A549 (cell line): Measurements from ENCODE around the gene SLC47A2. TPM values are rescaled to one million over a fixed set of nuclear protein-coding genes. Genes with fewer than 3 reads are reported as not detected.

Source experiments
- ATAC-seq, 2 experiments: fragments of 200-7000 bp in 1 of 2; fragments of >200 bp in 1 of 2; cut with Nextera tagmentation in 1 of 2; cut with Tn5 transposase in 1 of 2; 3 replicates each; pipeline versions ENCODE4 v1.8.0 to v1.9.1; 2018 to 2020; ENCODE audit warnings: mild to moderate bottlenecking in 1 of 2, moderate library complexity in 1 of 2
- CTCF ChIA-PET: fragments of 300-600 bp; sonication (Branson Sonifier 250); formaldehyde crosslinking; extraction: SDS; loops from one replicate; lab custom pipeline; 2021; ENCODE audit warnings: antibody characterized with exemption, inconsistent platforms; lab: Yijun Ruan, JAX
- POLR2A ChIA-PET: fragments of 350-600 bp; formaldehyde crosslinking; extraction: SDS; loops from one replicate; lab custom pipeline; 2021; ENCODE audit warnings: antibody characterized with exemption, inconsistent platforms; lab: Yijun Ruan, JAX
- DNase-seq, 2 experiments: peaks; one replicate each; pipeline versions ENCODE4 v3.0.0 to v3.0.0-alpha.2; 2011 to 2016; ENCODE audit warnings: low read depth in 1 of 2, low spot score in 1 of 2
- FAIRE-seq: peaks from 2 replicates; lab custom pipeline; 2011; peaks lifted over from hg19 to GRCh38; lab: Jason Lieb, UNC
- H3K27ac ChIP-seq, 2 experiments: fragments of >200 bp; sonication (Bioruptor Twin); formaldehyde crosslinking; 3 replicates each; pipeline ENCODE4 v1.5.1; 2016 to 2017
- H3K4me1 ChIP-seq: fragments of >200 bp; sonication (Bioruptor Twin); formaldehyde crosslinking; 3 replicates; pipeline ENCODE4 v1.6.1; 2016
- H3K4me2 ChIP-seq: fragments of >200 bp; sonication (Bioruptor Twin); formaldehyde crosslinking; 3 replicates; pipeline ENCODE4 v1.6.1; 2016
- H3K4me3 ChIP-seq: fragments of >200 bp; sonication (Bioruptor Twin); formaldehyde crosslinking; 3 replicates; pipeline ENCODE4 v1.5.1; 2016
- H3K9me3 ChIP-seq: fragments of >200 bp; sonication (Bioruptor Twin); formaldehyde crosslinking; 3 replicates; pipeline ENCODE4 v1.6.1; 2016
- CBX2 ChIP-seq: fragments of 200-600 bp; sonication (generic); IDR thresholded peaks from 2 replicates; pipeline ENCODE4 v1.6.1; 2016; ENCODE audit warnings: low read depth, mild to moderate bottlenecking, borderline replicate concordance
- CBX8 ChIP-seq: fragments of 200-600 bp; sonication (generic); IDR thresholded peaks from 2 replicates; pipeline ENCODE4 v1.6.1; 2016
- EHF ChIP-seq: fragments of 250-450 bp; sonication (Bioruptor Pico); IDR thresholded peaks from 2 replicates; pipeline ENCODE4 v1.5.0; 2020; ENCODE audit warnings: mild to moderate bottlenecking
- EHMT2 ChIP-seq: fragments of 200-600 bp; sonication (generic); IDR thresholded peaks from 2 replicates; pipeline ENCODE4 v1.6.1; 2016; ENCODE audit warnings: antibody characterized with exemption, low read depth, mild to moderate bottlenecking, moderate library complexity
- FOSL2 ChIP-seq, 2 experiments: fragments of 450-650 bp in 1 of 2; fragments of >200 bp in 1 of 2; sonication (Bioruptor Twin) in 1 of 2; formaldehyde crosslinking; IDR thresholded peaks; 2 replicates each; pipeline versions ENCODE4 v1.5.0 to v1.6.1; 2016 to 2020; ENCODE audit warnings: mild to moderate bottlenecking in 1 of 2, moderate library complexity in 1 of 2
- GATA3 ChIP-seq: IDR thresholded peaks from 2 replicates; pipeline ENCODE4 v1.6.1; 2012; ENCODE audit warnings: borderline replicate concordance
- HDAC2 ChIP-seq: fragments of 200-600 bp; sonication (generic); IDR thresholded peaks from 2 replicates; pipeline ENCODE4 v1.6.1; 2016
- HOXA7 ChIP-seq: fragments of 250-450 bp; sonication (Bioruptor Pico); IDR thresholded peaks from 2 replicates; pipeline ENCODE4 v1.5.0; 2020; ENCODE audit warnings: mild to moderate bottlenecking, moderate library complexity
- HOXB13 ChIP-seq: fragments of 250-450 bp; sonication (Bioruptor Pico); IDR thresholded peaks from 2 replicates; pipeline ENCODE4 v1.5.0; 2020; ENCODE audit warnings: low read depth, mild to moderate bottlenecking, moderate library complexity
- JUN ChIP-seq, 2 experiments: fragments of >200 bp; sonication (Bioruptor Twin); formaldehyde crosslinking; IDR thresholded peaks; 2 replicates in 1 of 2; 3 replicates in 1 of 2; pipeline ENCODE4 v1.6.1; 2016 to 2017
- JUNB ChIP-seq: fragments of >200 bp; sonication (Bioruptor Twin); formaldehyde crosslinking; IDR thresholded peaks from 2 replicates; pipeline ENCODE4 v1.6.1; 2016
- MAZ ChIP-seq: fragments of 150-350 bp; IDR thresholded peaks from 2 replicates; pipeline ENCODE4 v1.6.1; 2014; ENCODE audit warnings: antibody characterized with exemption, low read depth, low read length, borderline replicate concordance
- MYC ChIP-seq: IDR thresholded peaks from 2 replicates; pipeline ENCODE4 v1.6.1; 2012; ENCODE audit warnings: mild to moderate bottlenecking, inconsistent platforms, low read length, improper control_type of control experiment, borderline replicate concordance
- NPAS2 ChIP-seq: fragments of 250-450 bp; sonication (Bioruptor Pico); IDR thresholded peaks from 2 replicates; pipeline ENCODE4 v1.8.0; 2022; ENCODE audit warnings: mild to moderate bottlenecking, moderate library complexity, borderline replicate concordance
- PBX3 ChIP-seq: IDR thresholded peaks from 2 replicates; pipeline ENCODE4 v1.6.1; 2012
- POLR2A ChIP-seq: IDR thresholded peaks from 2 replicates; pipeline ENCODE4 v1.6.1; 2012; ENCODE audit warnings: mild to moderate bottlenecking, low read length
- RCOR1 ChIP-seq: fragments of 150-350 bp; IDR thresholded peaks from 2 replicates; pipeline ENCODE4 v1.6.1; 2014; ENCODE audit warnings: antibody characterized with exemption, low read length, low read depth
- REST ChIP-seq: fragments of 200-600 bp; sonication (generic); IDR thresholded peaks from 2 replicates; pipeline ENCODE4 v1.6.1; 2016; ENCODE audit warnings: antibody characterized with exemption, mild to moderate bottlenecking, moderate library complexity
- TP53 ChIP-seq: fragments of 250-450 bp; sonication (Bioruptor Pico); IDR thresholded peaks from 2 replicates; pipeline ENCODE4 v1.5.0; 2021; ENCODE audit warnings: mild to moderate bottlenecking, moderate library complexity
- ZSCAN20 ChIP-seq: fragments of 250-450 bp; sonication (Bioruptor Pico); IDR thresholded peaks from 2 replicates; pipeline ENCODE4 v1.8.0; 2022; ENCODE audit warnings: mild to moderate bottlenecking, moderate library complexity
- WGBS: methylation state at CpG from one replicate; pipeline ENCODE4 v1.1.6; 2017; ENCODE audit errors: missing lambda C conversion rate; 5-methylcytosine and 5-hydroxymethylcytosine counted together
- polyA plus RNA-seq, 4 experiments: library from polyadenylated mRNA; depleted of rRNA in 3 of 4; stranded (reverse); fragments of >200 nt; fragmentation: RNase III in 1 of 4; extraction: RNeasy Plus Mini Kit Qiagen cat#74134 plus additional on column Dnase treatment in 1 of 4; gene quantifications; 2 replicates in 3 of 4; 3 replicates in 1 of 4; pipeline ENCODE4 v1.2.3, GENCODE V29; 2011 to 2017

The SLC47A2 gene
- polyA plus RNA-seq, 2 of the 4 experiments (the other 2 are of a cell fraction): 0.13 to 0.27 TPM

- WGBS: 92% methylated on average over 5 of the region's 5 CpGs
- FAIRE-seq (no peak), ATAC-seq (no peak), DNase-seq (no peak)
- CTCF ChIA-PET: interaction anchor here (3.8 to 12.9 kb wide), 2 partner anchors 36 to 37 kb away, joined by 32 to 145 read pairs; no protein-coding TSS in a partner anchor
- Histone ChIP-seq H3K27ac (peak overlapping the region in 1 of 2 experiments; percentile 73; a peak in 2 of 6 replicates), H3K4me1 (peaks cover 47% of the 10 kb centered on the region), H3K4me2 (no peak overlapping the region), H3K9me3 (no peaks in the 10 kb centered on the region), H3K4me3 (no peak overlapping the region)
- POLR2A ChIA-PET: interaction anchor here (0.7 to 3.0 kb wide), 2 partner anchors 9 to 18 kb away, joined by 3 to 7 read pairs; no protein-coding TSS in a partner anchor
- TF ChIP-seq PBX3 (no peak), RCOR1 (no peak), JUN (IDR thresholded peaks at IDR 0.05) (no peak), EHF (CRISPR knock-in tag) (no peak), MAZ (no peak), FOSL2 (IDR thresholded peaks at IDR 0.05) (no peak), FOSL2 (CRISPR knock-in tag; IDR thresholded peaks at IDR 0.05) (peak; percentile 22; the same call in 1 of the 2 replicates), EHMT2 (no peak), MYC (no peak)
Measured at GRCh38 chr17:19725486-19725885, 9.1 kb upstream of the SLC47A2 start.

- TF ChIP-seq ZSCAN20 (CRISPR knock-in tag): no peak
- no peak for TF ChIP-seq POLR2A
- no peak for TF ChIP-seq JUNB
- no peak for TF ChIP-seq HOXA7 (CRISPR knock-in tag)
- TF ChIP-seq GATA3: no peak
- no peak for TF ChIP-seq HDAC2
- no peak for TF ChIP-seq TP53 (CRISPR knock-in tag)
- TF ChIP-seq REST: no peak
- no peak for TF ChIP-seq CBX2
- no peak for TF ChIP-seq NPAS2
- no peak for TF ChIP-seq CBX8
- no peak for TF ChIP-seq HOXB13
- Histone ChIP-seq H3K4me1 (peaks cover 54% of the 10 kb centered on the region), H3K4me2 (no peak overlapping the region), H3K9me3 (no peaks in the 10 kb centered on the region), H3K27ac (peak overlapping the region; percentile 32 to 73; a peak in 4 of 6 replicates), H3K4me3 (no peak overlapping the region)
- CTCF ChIA-PET: interaction anchor here (1.4 to 12.9 kb wide), 3 partner anchors 18 to 37 kb away, joined by 3 to 145 read pairs (median 65); no protein-coding TSS in a partner anchor
- POLR2A ChIA-PET: interaction anchor here (0.7 kb wide), 1 partner anchor 10 kb away, joined by 3 read pairs; no protein-coding TSS in a partner anchor
- ATAC-seq (no peak), DNase-seq (no peak), FAIRE-seq (no peak)
- 92% methylated on average over 52 of the region's 55 CpGs for WGBS
Measured at GRCh38 chr17:19724501-19725420, 8.4 kb upstream of the SLC47A2 start.
